SK-N-SH treated with all-trans-retinoic acid at 6 μM for 48 hours (cell line): Measurements from ENCODE around the gene CHID1.

ENCODE experiments used
- ATAC-seq: fragments of 200-7000 bp; cut with Tn5 transposase; 3 replicates; pipeline ENCODE4 v1.9.1; 2020; ENCODE audit warnings: mild to moderate bottlenecking, moderate library complexity
- ARNTL ChIP-seq: fragments of 450-650 bp; formaldehyde crosslinking; IDR thresholded peaks from 2 replicates; pipeline ENCODE4 v1.5.0; 2020; ENCODE audit warnings: low read depth, mild to moderate bottlenecking, moderate library complexity, borderline replicate concordance
- BACH2 ChIP-seq: fragments of 250-450 bp; sonication (Bioruptor Pico); IDR thresholded peaks from 2 replicates; pipeline ENCODE4 v1.9.0; 2021; ENCODE audit warnings: mild to moderate bottlenecking, borderline replicate concordance
- CREB5 ChIP-seq: fragments of 250-450 bp; sonication (Bioruptor Pico); IDR thresholded peaks from 2 replicates; pipeline ENCODE4 v1.5.1; 2020; ENCODE audit warnings: low read depth, mild to moderate bottlenecking, moderate library complexity
- CSDC2 ChIP-seq: fragments of 250-450 bp; sonication (Bioruptor Pico); IDR thresholded peaks from 2 replicates; pipeline ENCODE4 v1.5.0; 2020; ENCODE audit warnings: mild to moderate bottlenecking, moderate library complexity
- CSRNP3 ChIP-seq: fragments of 250-450 bp; sonication (Bioruptor Pico); IDR thresholded peaks from 2 replicates; pipeline ENCODE4 v1.5.1; 2021; ENCODE audit warnings: mild to moderate bottlenecking, moderate library complexity
- ESRRG ChIP-seq: fragments of 250-450 bp; sonication (Bioruptor Pico); IDR thresholded peaks from 2 replicates; pipeline ENCODE4 v1.6.1; 2021; ENCODE audit warnings: mild to moderate bottlenecking
- GLIS3 ChIP-seq: fragments of 250-450 bp; sonication (Bioruptor Pico); IDR thresholded peaks from 2 replicates; pipeline ENCODE4 v1.5.0; 2020; ENCODE audit warnings: mild to moderate bottlenecking, moderate library complexity
- ISL1 ChIP-seq: fragments of 250-450 bp; sonication (Bioruptor Pico); IDR thresholded peaks from 2 replicates; pipeline ENCODE4 v2.1.2; 2022; ENCODE audit warnings: mild to moderate bottlenecking, moderate library complexity
- OSR1 ChIP-seq: fragments of 250-450 bp; sonication (Bioruptor Pico); IDR thresholded peaks from 2 replicates; pipeline ENCODE4 v1.8.0; 2022; ENCODE audit warnings: moderate library complexity, mild to moderate bottlenecking, inconsistent platforms
- PATZ1 ChIP-seq: fragments of 250-450 bp; sonication (Bioruptor Pico); IDR thresholded peaks from 2 replicates; pipeline ENCODE4 v1.8.0; 2020; ENCODE audit warnings: mild to moderate bottlenecking, moderate library complexity, borderline replicate concordance
- PPARA ChIP-seq: fragments of 250-450 bp; sonication (Bioruptor Pico); IDR thresholded peaks from 2 replicates; pipeline ENCODE4 v1.5.0; 2020; ENCODE audit warnings: mild to moderate bottlenecking, borderline replicate concordance
- RARB ChIP-seq: fragments of 250-450 bp; sonication (Bioruptor Pico); IDR thresholded peaks from 2 replicates; pipeline ENCODE4 v1.8.0; 2021; ENCODE audit warnings: mild to moderate bottlenecking, moderate library complexity
- SNAI2 ChIP-seq: fragments of 250-450 bp; sonication (Bioruptor Pico); IDR thresholded peaks from 2 replicates; pipeline ENCODE4 v1.5.0; 2020; ENCODE audit warnings: mild to moderate bottlenecking, moderate library complexity
- TOX ChIP-seq: fragments of 250-450 bp; sonication (Bioruptor Pico); IDR thresholded peaks from 2 replicates; pipeline ENCODE4 v1.8.0; 2021; ENCODE audit warnings: mild to moderate bottlenecking, moderate library complexity, borderline replicate concordance
- TSHZ2 ChIP-seq: fragments of 250-450 bp; sonication (Bioruptor Pico); IDR thresholded peaks from 2 replicates; pipeline ENCODE4 v1.5.0; 2020; ENCODE audit warnings: mild to moderate bottlenecking, moderate library complexity
- ZC3H10 ChIP-seq: fragments of 250-450 bp; sonication (Bioruptor Pico); IDR thresholded peaks from 2 replicates; pipeline ENCODE4 v1.5.1; 2021; ENCODE audit warnings: mild to moderate bottlenecking, moderate library complexity
- ZFP3 ChIP-seq: fragments of 250-450 bp; sonication (Bioruptor Pico); IDR thresholded peaks from 2 replicates; pipeline ENCODE4 v1.5.0; 2020; ENCODE audit warnings: mild to moderate bottlenecking, moderate library complexity
- ZFP30 ChIP-seq: fragments of 450-650 bp; formaldehyde crosslinking; IDR thresholded peaks from 2 replicates; pipeline ENCODE4 v1.5.0; 2022; ENCODE audit warnings: mild to moderate bottlenecking, moderate library complexity
- ZNF565 ChIP-seq: fragments of 450-650 bp; formaldehyde crosslinking; conservative IDR thresholded peaks from 2 replicates; pipeline ENCODE4 v1.5.0; 2020; ENCODE audit warnings: low read depth, mild to moderate bottlenecking, moderate library complexity
- ZNF70 ChIP-seq: fragments of 450-650 bp; formaldehyde crosslinking; IDR thresholded peaks from 2 replicates; pipeline ENCODE4 v1.5.0; 2020; ENCODE audit warnings: mild to moderate bottlenecking, moderate library complexity
- ZNF8 ChIP-seq: fragments of 450-650 bp; formaldehyde crosslinking; IDR thresholded peaks from 2 replicates; pipeline ENCODE4 v1.5.0; 2020; ENCODE audit warnings: mild to moderate bottlenecking, moderate library complexity

CHID1 gene

GRCh38 chr11:827897-828192 lies 82.8 kb downstream of the CHID1 start, which contains the start of gene CRACR2B:
Gene CRACR2B (plus strand): TSS chr11:827919. CDS start chr11:828608, 689 bp downstream.
- TF ChIP-seq ZC3H10 (CRISPR knock-in tag), result no peak
- TF ChIP-seq GLIS3 (CRISPR knock-in tag), result no peak
- no peak for TF ChIP-seq ISL1 (CRISPR knock-in tag)
- TF ChIP-seq ARNTL (CRISPR knock-in tag), result no peak
- no peak for TF ChIP-seq ZFP3 (CRISPR knock-in tag)
- TF ChIP-seq ZNF70 (CRISPR knock-in tag), result no peak
- TF ChIP-seq CREB5 (CRISPR knock-in tag), result no peak
- no peak for TF ChIP-seq ZNF565 (CRISPR knock-in tag)
- no peak for TF ChIP-seq TOX
- TF ChIP-seq, all 23 proteins: peak for 0
- no peak for ATAC-seq

GRCh38 chr11:827146-827896 lies 83.3 kb downstream of the CHID1 start:
- ATAC-seq, result no peak
- TF ChIP-seq ZNF70 (CRISPR knock-in tag), result no peak
- no peak for TF ChIP-seq TSHZ2 (CRISPR knock-in tag)
- no peak for TF ChIP-seq GLIS3 (CRISPR knock-in tag)
- no peak for TF ChIP-seq BACH2 (CRISPR knock-in tag)
- no peak for TF ChIP-seq ZFP3 (CRISPR knock-in tag)
- TF ChIP-seq ARNTL (CRISPR knock-in tag), result no peak
- no peak for TF ChIP-seq CSDC2 (CRISPR knock-in tag)
- no peak for TF ChIP-seq ZNF565 (CRISPR knock-in tag)
- no peak for TF ChIP-seq PATZ1 (CRISPR knock-in tag)
- TF ChIP-seq OSR1 (CRISPR knock-in tag), result no peak
- no peak for TF ChIP-seq SNAI2
- no peak for TF ChIP-seq PPARA (CRISPR knock-in tag)
- no peak for TF ChIP-seq ESRRG (CRISPR knock-in tag)
- TF ChIP-seq RARB (CRISPR knock-in tag), result no peak
- no peak for TF ChIP-seq ZFP30
- no peak for TF ChIP-seq TOX

GRCh38 chr11:826836-827145 lies 83.8 kb downstream of the CHID1 start:
- TF ChIP-seq ARNTL (CRISPR knock-in tag) (no peak), ZFP30 (no peak), ZNF70 (CRISPR knock-in tag) (no peak), TOX (no peak), ZNF8 (CRISPR knock-in tag) (no peak), CREB5 (CRISPR knock-in tag) (no peak), ZFP3 (CRISPR knock-in tag) (no peak), BACH2 (CRISPR knock-in tag) (no peak), GLIS3 (CRISPR knock-in tag) (no peak), CSRNP3 (CRISPR knock-in tag) (no peak), CSDC2 (CRISPR knock-in tag) (no peak), ISL1 (CRISPR knock-in tag) (no peak), ESRRG (CRISPR knock-in tag) (no peak)
- ATAC-seq, result no peak
